Measurements from ENCODE around the gene NDUFV1. TPM values are rescaled to one million over a fixed set of nuclear protein-coding genes. Genes with fewer than 3 reads are reported as not detected.
A peak's percentile ranks its signal among the peaks of the same experiment; 100 is the strongest.
"Not testable (repeated sequence)": the region's sequence is repeated elsewhere in the genome, so short reads cannot be mapped to it uniquely, and the experiment has no call there.

Gene NDUFV1
- polyA plus RNA-seq (ENCODE audit: insufficient read length): 155 TPM

DNA sequence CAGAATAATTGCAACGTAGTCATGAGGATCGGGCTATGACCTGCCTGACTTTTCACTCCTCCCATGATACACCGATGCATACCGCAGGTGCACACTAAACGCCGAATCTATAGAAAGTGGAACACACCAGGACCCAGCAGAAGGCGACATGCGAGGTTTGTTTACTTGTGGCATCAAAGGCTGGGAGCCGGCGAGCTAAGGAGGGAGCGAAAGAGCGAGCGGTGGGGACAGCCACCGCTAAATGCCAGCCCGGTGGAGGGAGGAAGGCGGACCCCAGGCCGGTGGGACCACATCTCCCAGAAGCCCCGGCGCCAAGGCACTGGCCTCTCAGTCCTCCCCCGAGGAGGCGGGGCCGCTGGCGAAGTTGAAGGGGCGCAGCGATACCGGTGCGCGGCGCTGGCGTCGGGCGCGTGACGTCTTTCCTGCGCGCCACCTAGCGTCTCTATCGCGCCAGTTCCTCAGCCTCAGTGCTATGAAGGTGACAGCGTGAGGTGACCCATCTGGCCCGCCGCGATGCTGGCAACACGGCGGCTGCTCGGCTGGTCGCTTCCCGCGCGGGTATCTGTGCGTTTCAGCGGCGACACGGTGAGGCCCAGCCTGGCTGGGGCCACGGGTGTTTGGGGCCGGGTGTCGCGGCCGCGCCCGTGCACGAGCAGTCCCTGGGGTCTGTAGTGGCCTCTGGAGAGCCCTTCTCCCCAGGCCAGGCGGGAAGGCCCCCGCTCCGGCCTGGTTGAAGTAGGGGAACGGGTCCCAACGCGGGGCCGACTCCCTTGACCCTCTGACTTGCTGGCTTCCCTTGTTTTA lies at the start of gene NDUFV1:
Gene NDUFV1 (plus strand): TSS at position 445 of the 804 bp plus-strand sequence. CDS start 69 bp downstream, at position 514.
- DNase-seq: peak; percentile 97

DNA sequence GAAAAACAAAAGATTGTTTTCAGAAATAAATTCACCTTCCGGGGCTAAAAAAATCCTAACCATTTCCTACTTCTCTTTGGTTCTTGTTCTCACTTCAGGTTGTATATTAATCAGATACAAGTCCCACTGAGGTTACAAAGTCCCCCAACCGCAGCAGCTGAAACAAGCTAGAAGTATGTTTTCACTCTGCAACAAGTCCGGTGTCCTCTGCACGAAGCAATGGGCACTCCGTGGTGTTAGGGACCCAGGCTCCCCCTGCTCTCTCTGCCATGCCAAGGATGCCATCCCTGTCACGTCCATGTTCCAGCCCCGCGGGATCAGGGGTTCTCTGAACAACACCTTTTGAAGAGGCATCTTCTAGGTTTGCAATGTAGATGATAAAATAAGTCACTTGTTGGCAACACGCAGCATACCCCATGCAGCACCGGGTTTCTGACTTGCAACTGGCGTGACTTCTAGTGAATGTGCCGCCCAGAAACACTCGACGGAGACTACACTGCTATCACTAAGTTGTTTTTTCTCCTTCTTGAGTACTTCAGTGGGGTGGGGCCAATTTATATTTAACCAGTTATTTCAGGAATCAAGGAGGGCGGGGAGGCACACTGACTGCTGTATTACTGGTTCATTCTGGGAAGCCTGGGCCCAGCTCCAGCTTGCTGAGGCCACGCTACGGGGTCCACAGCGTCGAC lies 48.5 kb upstream of the NDUFV1 start:
- no peak for DNase-seq

DNA sequence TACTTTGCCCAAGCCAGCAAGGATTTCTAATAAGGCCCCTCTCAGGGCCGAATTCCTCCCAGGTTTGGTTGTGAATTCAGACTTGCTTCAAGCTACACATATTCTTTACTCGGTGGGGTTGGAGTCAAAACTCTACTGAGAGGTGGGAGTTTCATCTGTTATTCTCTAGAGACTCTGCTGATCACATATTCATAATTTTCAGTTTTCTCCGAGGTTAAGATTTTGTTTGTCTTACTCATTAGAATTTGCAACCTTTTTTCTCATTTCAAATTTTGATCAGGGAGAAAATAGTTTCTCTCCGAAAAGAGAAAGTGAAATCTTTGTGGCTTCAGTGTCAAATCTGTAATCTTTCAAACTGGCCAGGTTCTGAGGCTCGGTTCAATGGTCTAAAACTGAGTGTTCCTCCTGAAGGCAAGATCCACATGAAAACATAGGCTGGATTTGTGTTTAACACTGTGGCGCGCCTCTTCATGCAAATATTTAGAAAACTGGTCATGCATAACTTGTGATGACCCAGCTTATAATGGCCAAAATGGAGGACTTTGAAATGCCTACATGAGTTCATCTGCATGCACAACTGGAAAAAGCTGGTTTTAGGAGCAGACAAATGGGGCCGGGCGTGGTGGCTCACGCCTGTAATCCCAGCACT lies 44.6 kb upstream of the NDUFV1 start:
- no peak for DNase-seq

DNA sequence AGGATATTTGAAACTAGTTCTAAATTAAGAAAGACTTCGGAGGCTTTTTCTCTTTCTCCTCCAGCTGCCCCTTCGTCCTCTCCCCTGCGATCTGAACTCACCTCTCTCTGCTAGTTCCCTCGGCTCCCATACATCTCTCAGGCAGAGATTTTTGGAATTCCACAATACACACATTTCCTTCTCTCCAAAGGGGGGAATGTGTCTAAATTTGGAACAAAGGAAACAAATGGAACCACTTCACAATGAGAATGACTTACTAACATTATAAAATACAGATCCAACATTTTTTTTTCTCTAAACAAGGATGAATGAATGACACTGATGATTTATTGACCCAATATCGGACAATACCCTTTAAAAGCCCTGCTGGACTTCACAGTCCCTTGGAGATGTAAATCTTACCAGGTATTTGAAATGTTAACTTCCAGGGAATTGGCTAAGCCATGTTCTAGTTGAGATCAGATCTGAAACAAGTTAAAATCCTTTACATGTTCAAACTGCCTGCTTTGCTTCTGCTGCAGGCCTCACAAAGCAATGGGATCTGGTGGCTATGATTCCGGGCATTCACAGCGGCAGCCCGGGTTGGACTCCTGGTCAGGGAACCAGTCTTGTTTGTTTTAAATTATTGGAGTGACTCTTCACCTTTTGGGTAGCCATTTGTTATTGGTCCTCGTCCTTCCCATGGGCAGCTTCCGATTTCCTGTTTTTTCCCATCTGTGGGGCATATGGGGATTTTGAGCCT lies 43.6 kb upstream of the NDUFV1 start:
- no peak for DNase-seq

DNA sequence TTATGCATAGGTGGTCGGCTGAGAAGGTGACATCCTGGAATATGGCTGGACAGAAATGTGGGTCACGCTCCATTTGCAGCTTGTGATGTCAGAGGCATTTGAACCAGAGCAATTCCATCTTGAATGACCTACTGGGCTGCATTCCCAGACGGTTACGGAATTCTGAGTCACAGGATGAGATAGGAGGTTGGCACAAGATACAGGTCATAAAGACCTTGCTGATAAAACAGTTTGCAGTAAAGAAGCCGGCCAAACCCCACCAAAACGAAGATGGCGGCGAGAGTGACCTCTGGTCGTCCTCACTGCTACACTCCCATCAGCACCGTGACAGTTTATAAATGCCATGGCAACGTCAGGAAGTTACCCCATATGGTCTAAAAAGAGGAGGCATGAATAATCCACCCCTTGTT lies 43.0 kb upstream of the NDUFV1 start:
- DNase-seq: not testable (repeated sequence)

DNA sequence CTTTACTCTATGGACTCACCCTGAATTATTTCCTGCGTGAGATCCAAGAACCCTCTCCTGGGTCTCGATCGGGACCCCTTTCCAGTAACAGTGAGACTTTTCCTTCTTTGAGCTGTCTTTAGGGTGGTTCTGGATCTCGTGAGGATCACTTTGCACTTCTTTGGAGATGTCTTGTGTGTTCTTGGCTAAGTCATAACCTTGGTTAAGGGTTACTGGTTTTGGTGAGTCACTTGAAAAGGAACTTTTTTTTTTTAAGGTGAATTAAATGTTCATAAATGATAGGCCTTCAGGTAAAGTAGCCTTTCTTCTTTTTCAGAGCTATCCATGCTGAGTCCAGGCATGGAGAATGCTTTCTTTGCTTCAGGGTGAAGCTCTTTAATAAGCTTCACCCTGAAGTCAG lies 42.5 kb upstream of the NDUFV1 start:
- no peak for DNase-seq

DNA sequence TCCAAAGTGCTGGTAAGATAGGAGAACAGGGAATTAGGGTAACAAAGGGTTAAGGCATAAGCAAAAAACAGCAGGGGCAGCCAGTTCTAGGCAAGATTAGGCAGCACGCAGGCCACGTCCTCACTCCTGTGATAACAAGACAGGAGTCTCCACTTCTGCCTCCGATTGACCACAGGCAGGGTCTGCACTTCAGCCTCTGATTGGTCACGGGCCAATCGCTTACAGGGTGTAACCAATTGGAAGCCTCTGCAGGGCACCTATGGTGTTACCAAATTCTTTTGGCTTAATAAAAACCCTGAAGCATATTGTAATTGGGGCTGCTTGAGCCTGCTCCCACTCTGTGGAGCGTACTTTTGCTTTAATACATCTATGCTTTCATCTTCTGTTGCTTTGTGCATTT lies 35.3 kb upstream of the NDUFV1 start:
- DNase-seq: no peak

DNA sequence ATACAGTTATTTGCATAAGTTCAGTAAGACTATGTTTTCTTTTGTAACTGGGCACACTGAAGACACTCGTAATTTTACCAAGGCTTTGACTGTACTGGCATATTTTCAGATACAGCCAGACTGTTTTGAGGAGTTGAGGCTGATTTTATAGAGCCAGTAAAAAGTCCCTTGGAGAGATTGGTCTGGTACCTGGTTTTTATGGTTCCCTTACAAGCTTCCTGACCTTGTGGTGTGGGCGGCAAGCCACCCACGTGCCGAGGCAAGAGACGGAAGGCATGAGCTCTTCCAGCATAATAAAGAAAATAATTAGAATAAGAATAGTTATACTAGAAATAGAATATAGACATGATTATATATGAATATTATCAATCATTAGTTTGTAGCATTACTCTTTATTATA lies 34.4 kb upstream of the NDUFV1 start:
- DNase-seq: no peak

DNA sequence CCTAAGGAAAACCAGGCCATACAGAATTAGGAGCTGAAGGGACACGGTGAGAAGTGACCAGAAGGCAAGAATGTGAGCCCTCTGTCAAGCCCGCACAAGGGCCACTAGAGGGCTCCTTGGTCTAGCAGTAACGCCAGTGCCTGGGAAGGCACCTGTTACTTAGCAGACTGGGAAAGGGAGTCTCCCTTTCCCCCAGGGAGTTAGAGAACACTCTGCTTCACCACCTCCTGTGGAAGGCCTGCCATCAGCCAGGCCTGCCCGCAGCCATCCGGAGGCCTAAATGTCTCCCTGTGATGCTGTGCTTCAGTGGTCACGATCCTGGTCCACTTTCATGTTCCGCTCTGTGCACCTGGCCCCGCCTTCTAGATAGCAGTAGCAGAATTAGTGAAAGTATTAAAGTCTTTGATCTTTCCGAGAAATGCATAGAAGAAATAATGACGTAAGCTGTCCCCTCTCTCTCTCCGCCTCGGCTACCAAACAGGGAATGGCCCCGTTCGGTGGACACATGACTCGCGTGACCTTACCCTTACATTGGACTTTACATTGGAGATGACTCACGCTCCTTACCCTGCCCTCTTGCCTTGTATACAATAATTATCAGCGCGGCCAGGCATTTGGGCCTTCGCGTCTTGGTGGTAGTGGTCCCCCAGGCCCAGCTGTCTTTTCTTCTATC lies 33.9 kb upstream of the NDUFV1 start:
- no peak for DNase-seq

DNA sequence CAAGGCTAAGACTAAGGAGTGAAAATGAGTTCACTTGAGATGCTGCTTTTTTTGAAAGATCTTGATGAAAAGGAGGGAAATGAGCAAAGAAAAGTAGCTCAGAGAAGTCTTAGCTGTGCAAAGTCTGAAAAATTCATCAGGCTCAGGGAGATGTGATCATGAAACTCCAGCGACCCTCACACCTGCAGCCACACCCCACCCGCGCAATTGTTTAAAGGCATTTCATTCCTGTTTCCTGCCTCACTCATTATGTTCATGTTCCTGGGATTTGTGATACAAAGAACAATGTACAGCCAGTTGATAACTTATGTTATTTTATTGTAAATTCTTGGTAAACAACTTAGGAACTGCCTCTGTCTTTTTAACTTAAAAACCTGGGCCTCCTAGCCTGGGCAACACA lies 31.8 kb upstream of the NDUFV1 start:
- no peak for DNase-seq

DNA sequence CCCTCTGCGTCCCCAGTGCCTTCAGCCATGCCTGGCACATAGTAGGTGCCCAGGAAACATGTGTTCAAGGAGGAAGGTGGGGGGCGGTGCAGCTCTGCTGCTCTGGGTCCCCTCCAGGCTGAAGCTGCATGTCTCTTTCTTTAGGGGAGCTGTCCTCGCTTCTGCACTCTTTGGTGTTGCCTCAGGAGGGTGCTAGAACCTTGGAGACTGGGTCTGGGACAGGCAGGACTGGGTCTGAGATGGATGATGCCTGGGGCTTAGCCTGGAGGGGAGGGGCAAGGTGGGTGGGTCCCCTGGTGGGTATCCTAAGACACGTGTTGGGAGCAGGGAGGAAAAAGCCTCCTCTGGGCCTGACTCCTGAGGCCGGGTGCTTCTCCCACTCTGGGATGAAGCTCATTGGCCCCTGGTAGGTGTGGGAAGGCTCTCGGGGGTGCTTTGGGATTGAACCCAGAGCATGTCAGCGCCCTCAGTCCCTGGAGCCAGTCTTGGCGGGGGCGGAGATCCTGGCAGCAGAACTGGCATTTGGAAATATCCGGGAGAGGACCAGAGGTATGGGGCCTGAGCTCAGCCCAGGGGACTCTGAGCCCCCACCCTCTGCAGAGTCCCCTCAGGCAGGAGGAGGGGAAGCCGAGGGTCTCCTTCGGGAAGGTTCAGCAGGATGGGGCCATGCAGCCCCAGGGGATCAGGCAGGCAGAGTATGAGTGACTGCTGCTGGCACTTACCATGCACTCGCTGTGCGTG lies 29.8 kb upstream of the NDUFV1 start:
- DNase-seq: no peak

DNA sequence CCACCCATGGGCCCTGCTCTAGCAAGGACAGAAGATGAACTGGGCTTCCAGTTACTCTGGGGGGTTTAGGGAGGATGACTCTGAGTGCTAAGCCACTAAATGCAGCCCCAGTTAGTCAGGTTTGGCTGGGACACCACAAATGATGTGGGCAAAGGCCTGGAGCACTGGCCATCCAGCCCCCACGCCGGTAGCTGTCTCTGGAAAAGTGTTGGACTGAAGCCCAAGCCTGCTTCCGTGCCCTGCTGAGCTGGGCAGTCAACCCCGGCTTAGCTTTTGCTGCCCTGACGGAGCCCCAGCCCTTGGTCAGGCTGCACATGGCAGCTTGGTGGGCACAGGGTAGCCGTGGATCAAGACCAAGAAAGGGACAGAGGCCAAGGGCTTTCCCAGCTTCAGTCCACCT lies 28.8 kb upstream of the NDUFV1 start:
- DNase-seq: no peak

DNA sequence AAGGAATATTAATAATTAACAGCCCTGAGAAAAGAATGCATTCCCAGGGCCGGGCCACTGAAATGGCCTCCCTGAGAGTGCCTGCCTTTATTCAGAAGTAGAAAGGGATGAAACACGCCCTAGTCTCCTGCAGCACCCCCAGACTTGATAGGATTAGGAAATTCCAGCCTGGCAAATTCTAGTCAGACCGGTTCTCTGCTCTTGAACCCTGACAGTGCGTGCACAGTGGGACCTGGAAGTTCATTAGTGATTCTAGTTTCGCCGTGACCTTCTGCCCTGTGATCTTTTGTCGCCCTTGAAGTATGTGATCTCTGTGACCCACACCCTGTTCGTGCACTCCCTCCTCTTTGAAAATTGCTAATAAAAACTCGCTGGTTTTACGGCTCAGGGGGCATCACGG lies 25.3 kb upstream of the NDUFV1 start:
- no peak for DNase-seq

DNA sequence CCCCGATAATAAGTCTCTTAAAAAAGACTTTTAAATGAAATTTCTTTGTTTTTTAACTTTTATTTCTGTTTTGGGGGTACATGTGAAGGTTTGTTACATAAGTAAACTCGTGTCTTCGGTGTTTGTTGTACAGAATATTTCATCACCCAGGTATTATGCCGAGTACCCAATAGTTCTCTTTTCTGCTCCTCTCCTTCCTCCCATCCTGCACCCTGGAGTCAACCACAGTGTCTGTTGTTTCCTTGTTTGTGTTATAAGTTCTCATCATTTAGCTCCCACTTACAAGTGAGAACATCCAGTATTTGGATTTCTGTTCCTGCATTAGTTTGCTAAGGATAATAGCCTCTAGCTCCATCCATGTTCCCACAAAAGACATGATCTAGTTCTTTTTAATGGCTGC lies 24.7 kb upstream of the NDUFV1 start:
- no peak for DNase-seq

DNA sequence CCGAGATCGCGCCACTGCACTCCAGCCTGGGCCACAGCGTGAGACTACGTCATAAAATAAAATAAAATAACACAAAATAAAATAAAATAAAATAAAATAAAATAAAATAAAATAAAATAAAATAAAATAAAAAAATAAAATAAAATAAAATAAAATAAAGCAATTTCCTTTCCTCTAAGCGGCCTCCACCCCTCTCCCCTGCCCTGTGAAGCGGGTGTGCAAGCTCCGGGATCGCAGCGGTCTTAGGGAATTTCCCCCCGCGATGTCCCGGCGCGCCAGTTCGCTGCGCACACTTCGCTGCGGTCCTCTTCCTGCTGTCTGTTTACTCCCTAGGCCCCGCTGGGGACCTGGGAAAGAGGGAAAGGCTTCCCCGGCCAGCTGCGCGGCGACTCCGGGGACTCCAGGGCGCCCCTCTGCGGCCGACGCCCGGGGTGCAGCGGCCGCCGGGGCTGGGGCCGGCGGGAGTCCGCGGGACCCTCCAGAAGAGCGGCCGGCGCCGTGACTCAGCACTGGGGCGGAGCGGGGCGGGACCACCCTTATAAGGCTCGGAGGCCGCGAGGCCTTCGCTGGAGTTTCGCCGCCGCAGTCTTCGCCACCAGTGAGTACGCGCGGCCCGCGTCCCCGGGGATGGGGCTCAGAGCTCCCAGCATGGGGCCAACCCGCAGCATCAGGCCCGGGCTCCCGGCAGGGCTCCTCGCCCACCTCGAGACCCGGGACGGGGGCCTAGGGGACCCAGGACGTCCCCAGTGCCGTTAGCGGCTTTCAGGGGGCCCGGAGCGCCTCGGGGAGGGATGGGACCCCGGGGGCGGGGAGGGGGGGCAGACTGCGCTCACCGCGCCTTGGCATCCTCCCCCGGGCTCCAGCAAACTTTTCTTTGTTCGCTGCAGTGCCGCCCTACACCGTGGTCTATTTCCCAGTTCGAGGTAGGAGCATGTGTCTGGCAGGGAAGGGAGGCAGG lies 23.2 kb upstream of the NDUFV1 start, which contains the start of gene GSTP1:
Gene GSTP1 (plus strand): TSS at position 566 of the 958 bp plus-strand sequence. CDS start 32 bp downstream, at position 598.
- DNase-seq: peak; percentile 92

DNA sequence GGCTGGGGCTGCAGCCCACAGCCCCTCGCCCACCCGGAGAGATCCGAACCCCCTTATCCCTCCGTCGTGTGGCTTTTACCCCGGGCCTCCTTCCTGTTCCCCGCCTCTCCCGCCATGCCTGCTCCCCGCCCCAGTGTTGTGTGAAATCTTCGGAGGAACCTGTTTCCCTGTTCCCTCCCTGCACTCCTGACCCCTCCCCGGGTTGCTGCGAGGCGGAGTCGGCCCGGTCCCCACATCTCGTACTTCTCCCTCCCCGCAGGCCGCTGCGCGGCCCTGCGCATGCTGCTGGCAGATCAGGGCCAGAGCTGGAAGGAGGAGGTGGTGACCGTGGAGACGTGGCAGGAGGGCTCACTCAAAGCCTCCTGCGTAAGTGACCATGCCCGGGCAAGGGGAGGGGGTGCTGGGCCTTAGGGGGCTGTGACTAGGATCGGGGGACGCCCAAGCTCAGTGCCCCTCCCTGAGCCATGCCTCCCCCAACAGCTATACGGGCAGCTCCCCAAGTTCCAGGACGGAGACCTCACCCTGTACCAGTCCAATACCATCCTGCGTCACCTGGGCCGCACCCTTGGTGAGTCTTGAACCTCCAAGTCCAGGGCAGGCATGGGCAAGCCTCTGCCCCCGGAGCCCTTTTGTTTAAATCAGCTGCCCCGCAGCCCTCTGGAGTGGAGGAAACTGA lies 22.4 kb upstream of the NDUFV1 start:
- DNase-seq: peak; percentile 78

DNA sequence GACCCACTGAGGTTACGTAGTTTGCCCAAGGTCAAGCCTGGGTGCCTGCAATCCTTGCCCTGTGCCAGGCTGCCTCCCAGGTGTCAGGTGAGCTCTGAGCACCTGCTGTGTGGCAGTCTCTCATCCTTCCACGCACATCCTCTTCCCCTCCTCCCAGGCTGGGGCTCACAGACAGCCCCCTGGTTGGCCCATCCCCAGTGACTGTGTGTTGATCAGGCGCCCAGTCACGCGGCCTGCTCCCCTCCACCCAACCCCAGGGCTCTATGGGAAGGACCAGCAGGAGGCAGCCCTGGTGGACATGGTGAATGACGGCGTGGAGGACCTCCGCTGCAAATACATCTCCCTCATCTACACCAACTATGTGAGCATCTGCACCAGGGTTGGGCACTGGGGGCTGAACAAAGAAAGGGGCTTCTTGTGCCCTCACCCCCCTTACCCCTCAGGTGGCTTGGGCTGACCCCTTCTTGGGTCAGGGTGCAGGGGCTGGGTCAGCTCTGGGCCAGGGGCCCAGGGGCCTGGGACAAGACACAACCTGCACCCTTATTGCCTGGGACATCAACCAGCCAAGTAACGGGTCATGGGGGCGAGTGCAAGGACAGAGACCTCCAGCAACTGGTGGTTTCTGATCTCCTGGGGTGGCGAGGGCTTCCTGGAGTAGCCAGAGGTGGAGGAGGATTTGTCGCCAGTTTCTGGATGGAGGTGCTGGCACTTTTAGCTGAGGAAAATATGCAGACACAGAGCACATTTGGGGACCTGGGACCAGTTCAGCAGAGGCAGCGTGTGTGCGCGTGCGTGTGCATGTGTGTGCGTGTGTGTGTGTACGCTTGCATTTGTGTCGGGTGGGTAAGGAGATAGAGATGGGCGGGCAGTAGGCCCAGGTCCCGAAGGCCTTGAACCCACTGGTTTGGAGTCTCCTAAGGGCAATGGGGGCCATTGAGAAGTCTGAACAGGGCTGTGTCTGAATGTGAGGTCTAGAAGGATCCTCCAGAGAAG lies 21.6 kb upstream of the NDUFV1 start:
- no peak for DNase-seq

DNA sequence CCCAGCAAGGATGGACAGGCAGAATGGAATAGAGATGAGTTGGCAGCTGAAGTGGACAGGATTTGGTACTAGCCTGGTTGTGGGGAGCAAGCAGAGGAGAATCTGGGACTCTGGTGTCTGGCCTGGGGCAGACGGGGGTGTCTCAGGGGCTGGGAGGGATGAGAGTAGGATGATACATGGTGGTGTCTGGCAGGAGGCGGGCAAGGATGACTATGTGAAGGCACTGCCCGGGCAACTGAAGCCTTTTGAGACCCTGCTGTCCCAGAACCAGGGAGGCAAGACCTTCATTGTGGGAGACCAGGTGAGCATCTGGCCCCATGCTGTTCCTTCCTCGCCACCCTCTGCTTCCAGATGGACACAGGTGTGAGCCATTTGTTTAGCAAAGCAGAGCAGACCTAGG lies 20.8 kb upstream of the NDUFV1 start:
- no peak for DNase-seq
